Measurements from ENCODE around the gene PPP1R26. TPM values are rescaled to one million over a fixed set of nuclear protein-coding genes. Genes with fewer than 3 reads are reported as not detected.

The PPP1R26 gene
- total and polyA plus RNA-seq, 2 of the 8 experiments (the other 6 are each of a cell fraction or from before 2014, with no cell fraction given) = 9.8 to 32.7 TPM

- TF ChIP-seq YY1 (IDR thresholded peaks at IDR 0.05; ENCODE audit: low read depth, low read length) (no peak), POLR2A (IDR thresholded peaks at IDR 0.05; ENCODE audit: control extremely low read depth in 1 of 2, low read depth in 2 of 2, low read length in 2 of 2) (no peak)
These were observed at the start of gene PPP1R26 (continued) for GRCh38 chr9:135479469-135480052.
